Measurements from ENCODE around the gene TAL2. TPM values are rescaled to one million over a fixed set of nuclear protein-coding genes. Genes with fewer than 3 reads are reported as not detected.

Gene TAL2
- total and polyA plus RNA-seq, 2 donors from 2014 or later, result 0.98 TPM; not detected in 1

DNA sequence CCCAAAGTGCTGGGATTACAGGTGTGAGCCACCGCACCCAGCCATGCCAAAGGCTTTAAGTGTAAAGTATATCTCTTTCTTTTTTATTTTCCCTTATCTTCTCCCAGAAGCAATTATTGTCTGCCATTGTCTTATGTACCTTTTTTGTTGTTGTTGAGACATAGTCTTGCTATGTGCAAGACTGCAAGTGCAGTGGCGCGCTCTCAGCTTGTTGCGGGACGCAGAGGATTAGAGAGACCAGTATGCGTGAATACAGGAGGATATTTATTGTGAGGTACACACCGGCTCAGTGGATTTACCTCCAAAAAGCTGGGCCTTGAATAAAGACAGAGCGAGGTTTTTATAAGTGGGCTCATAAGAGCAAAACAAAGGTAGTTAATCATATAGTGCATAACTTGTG, 43.9 kb downstream of the TAL2 start:
- Histone ChIP-seq H3K27me3 (ENCODE audit: control insufficient read depth, insufficient read depth, low read length) (no peaks in the 10 kb centered on the region), H3K4me1 (ENCODE audit: control insufficient read depth in 2 of 3, insufficient read depth in 2 of 3, low read depth in 1 of 3, low read length in 3 of 3) (no peaks in the 10 kb centered on the region), H3K9ac (ENCODE audit: low read length in 3 of 3) (no peak overlapping the region), H3K4me3 (ENCODE audit: low read length in 3 of 3) (no peak overlapping the region), H3K9me3 (ENCODE audit: control insufficient read depth in 2 of 3, insufficient read depth in 1 of 3, low read length in 3 of 3) (no peaks in the 10 kb centered on the region), H3K36me3 (ENCODE audit: control insufficient read depth in 2 of 3, insufficient read depth in 3 of 3, low read length in 3 of 3) (no peaks in the 10 kb centered on the region), H3K27ac (ENCODE audit: low read depth in 2 of 2, low read length in 2 of 2) (no peak overlapping the region)
- TF ChIP-seq, protein P1, sequence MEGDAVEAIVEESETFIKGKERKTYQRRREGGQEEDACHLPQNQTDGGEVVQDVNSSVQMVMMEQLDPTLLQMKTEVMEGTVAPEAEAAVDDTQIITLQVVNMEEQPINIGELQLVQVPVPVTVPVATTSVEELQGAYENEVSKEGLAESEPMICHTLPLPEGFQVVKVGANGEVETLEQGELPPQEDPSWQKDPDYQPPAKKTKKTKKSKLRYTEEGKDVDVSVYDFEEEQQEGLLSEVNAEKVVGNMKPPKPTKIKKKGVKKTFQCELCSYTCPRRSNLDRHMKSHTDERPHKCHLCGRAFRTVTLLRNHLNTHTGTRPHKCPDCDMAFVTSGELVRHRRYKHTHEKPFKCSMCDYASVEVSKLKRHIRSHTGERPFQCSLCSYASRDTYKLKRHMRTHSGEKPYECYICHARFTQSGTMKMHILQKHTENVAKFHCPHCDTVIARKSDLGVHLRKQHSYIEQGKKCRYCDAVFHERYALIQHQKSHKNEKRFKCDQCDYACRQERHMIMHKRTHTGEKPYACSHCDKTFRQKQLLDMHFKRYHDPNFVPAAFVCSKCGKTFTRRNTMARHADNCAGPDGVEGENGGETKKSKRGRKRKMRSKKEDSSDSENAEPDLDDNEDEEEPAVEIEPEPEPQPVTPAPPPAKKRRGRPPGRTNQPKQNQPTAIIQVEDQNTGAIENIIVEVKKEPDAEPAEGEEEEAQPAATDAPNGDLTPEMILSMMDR (IDR thresholded peaks at IDR 0.05; ENCODE audit: borderline replicate concordance, extremely low read depth, insufficient read depth), result no peak
- intact Hi-C loops (cut with DNase I), result no loop called here
- FAIRE-seq (no peak), DNase-seq (no peak)

DNA sequence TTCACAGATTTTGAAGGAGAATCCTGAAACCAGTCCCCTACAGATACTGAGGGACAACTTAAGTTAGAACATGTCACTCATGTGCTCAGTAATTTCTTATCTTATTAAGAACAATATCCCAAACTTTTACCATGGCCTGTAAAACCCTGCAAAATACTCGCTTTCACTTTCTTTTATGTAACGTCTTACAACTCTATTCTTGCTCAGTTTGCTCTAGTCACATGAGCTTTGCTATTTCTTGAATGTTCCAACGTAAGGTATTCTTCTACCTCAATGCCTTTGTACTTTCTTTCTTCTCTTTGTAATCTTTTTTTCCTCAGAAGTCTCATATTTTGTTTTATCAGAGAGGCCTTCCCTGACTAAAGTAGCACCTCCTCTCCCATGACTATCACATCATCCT, 46.1 kb downstream of the TAL2 start:
- TF ChIP-seq, protein P1 (IDR thresholded peaks at IDR 0.05; ENCODE audit: borderline replicate concordance, extremely low read depth, insufficient read depth), result no peak
- Histone ChIP-seq H3K4me3 (ENCODE audit: low read length in 3 of 3) (no peak overlapping the region), H3K4me1 (ENCODE audit: control insufficient read depth in 2 of 3, insufficient read depth in 2 of 3, low read depth in 1 of 3, low read length in 3 of 3) (peaks cover 0 to 2% (median 0%) of the 10 kb centered on the region in 3 donors), H3K9ac (ENCODE audit: low read length in 3 of 3) (no peak overlapping the region), H3K9me3 (ENCODE audit: control insufficient read depth in 2 of 3, insufficient read depth in 1 of 3, low read length in 3 of 3) (no peaks in the 10 kb centered on the region), H3K27ac (ENCODE audit: low read depth in 2 of 2, low read length in 2 of 2) (no peak overlapping the region), H3K36me3 (ENCODE audit: control insufficient read depth in 2 of 3, insufficient read depth in 3 of 3, low read length in 3 of 3) (no peaks in the 10 kb centered on the region), H3K27me3 (ENCODE audit: control insufficient read depth, insufficient read depth, low read length) (no peaks in the 10 kb centered on the region)
- FAIRE-seq (no peak), DNase-seq (no peak)
- intact Hi-C loops (cut with DNase I), result no loop called here

- no peak overlapping the region for H3K27ac ChIP-seq (ENCODE audit: low read depth in 2 of 2, low read length in 2 of 2)
- H3K4me3 ChIP-seq (ENCODE audit: low read length in 3 of 3), result no peak overlapping the region
- TF ChIP-seq, protein P1 (IDR thresholded peaks at IDR 0.05; ENCODE audit: borderline replicate concordance, extremely low read depth, insufficient read depth), result no peak
- H3K36me3 ChIP-seq (ENCODE audit: control insufficient read depth in 2 of 3, insufficient read depth in 3 of 3, low read length in 3 of 3), result no peaks in the 10 kb centered on the region
- H3K9ac ChIP-seq (ENCODE audit: low read length in 3 of 3), result no peak overlapping the region
- peaks cover 0 to 2% (median 0%) of the 10 kb centered on the region in 3 donors for H3K4me1 ChIP-seq (ENCODE audit: control insufficient read depth in 2 of 3, insufficient read depth in 2 of 3, low read depth in 1 of 3, low read length in 3 of 3)
- no peaks in the 10 kb centered on the region for H3K27me3 ChIP-seq (ENCODE audit: control insufficient read depth, insufficient read depth, low read length)
- no peaks in the 10 kb centered on the region for H3K9me3 ChIP-seq (ENCODE audit: control insufficient read depth in 2 of 3, insufficient read depth in 1 of 3, low read length in 3 of 3)
- intact Hi-C loops (cut with DNase I), result loop anchor here (10.0 kb wide), 1 partner anchor 96 kb away; no protein-coding TSS in a partner anchor
- DNase-seq, result no peak
- no peak for FAIRE-seq
Observed at GRCh38 chr9:105710638-105711037, 48.4 kb downstream of the TAL2 start.

DNA sequence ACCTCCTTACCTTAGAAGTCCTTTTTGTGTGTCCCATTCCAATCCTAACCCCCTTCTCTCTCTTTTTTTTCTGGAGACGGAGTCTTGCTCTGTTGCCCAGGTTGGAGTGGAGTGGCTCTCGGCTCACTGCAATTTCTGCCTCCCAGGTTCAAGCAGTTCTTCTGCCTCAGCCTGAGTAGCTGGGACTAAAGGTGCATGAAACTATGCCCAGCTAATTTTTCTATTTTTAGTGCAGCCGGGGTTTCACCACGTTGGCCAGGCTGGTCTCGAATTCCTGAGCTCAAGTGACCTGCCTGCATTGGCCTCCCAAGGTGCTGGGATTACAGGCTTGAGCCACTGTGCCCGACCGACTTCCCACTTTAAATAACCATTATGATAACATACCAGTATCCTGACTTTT, 49.6 kb downstream of the TAL2 start:
- H3K4me1 ChIP-seq (ENCODE audit: control insufficient read depth in 2 of 3, insufficient read depth in 2 of 3, low read depth in 1 of 3, low read length in 3 of 3), result peaks cover 0 to 2% (median 0%) of the 10 kb centered on the region in 3 donors
- no peaks in the 10 kb centered on the region for H3K9me3 ChIP-seq (ENCODE audit: control insufficient read depth in 2 of 3, insufficient read depth in 1 of 3, low read length in 3 of 3)
- H3K36me3 ChIP-seq (ENCODE audit: control insufficient read depth in 2 of 3, insufficient read depth in 3 of 3, low read length in 3 of 3), result no peaks in the 10 kb centered on the region
- no peak overlapping the region for H3K4me3 ChIP-seq (ENCODE audit: low read length in 3 of 3)
- no peak for FAIRE-seq
- no peaks in the 10 kb centered on the region for H3K27me3 ChIP-seq (ENCODE audit: control insufficient read depth, insufficient read depth, low read length)
- no peak for DNase-seq
- H3K9ac ChIP-seq (ENCODE audit: low read length in 3 of 3), result no peak overlapping the region
- TF ChIP-seq, protein P1 (IDR thresholded peaks at IDR 0.05; ENCODE audit: borderline replicate concordance, extremely low read depth, insufficient read depth), result no peak
- intact Hi-C loops (cut with DNase I), result loop anchor here (10.0 kb wide), 1 partner anchor 97 kb away; no protein-coding TSS in a partner anchor
- H3K27ac ChIP-seq (ENCODE audit: low read depth in 2 of 2, low read length in 2 of 2), result no peak overlapping the region

All from kidney (tissue), 14 donors.